AG10803 (cell line): ENCODE results near the gene LSM14B.
A peak's percentile ranks its signal among the peaks of the same experiment; 100 is the strongest.

Experiments used
- DNase-seq: peaks from one replicate; pipeline ENCODE4 v3.0.0; 2010; ENCODE audit warnings: low read depth
- H3K4me3 ChIP-seq: 2 replicates; pipeline ENCODE4 v1.5.1; 2011; ENCODE audit warnings: mild to moderate bottlenecking, low read length, control low read depth
- CTCF ChIP-seq: conservative IDR thresholded peaks from 2 replicates; pipeline ENCODE4 v1.5.1; 2011; ENCODE audit warnings: mild to moderate bottlenecking, low read length, control low read depth, inconsistent platforms

Gene LSM14B

GRCh38 chr20:62149532-62150309 is 27.4 kb downstream of the LSM14B start:
- TF ChIP-seq CTCF: no peak
- H3K4me3 ChIP-seq: no peak overlapping the region
- DNase-seq: peak; percentile 39

GRCh38 chr20:62150310-62150575 is 28.0 kb downstream of the LSM14B start:
- no peak overlapping the region for H3K4me3 ChIP-seq
- no peak for DNase-seq
- no peak for TF ChIP-seq CTCF

GRCh38 chr20:62151225-62151624 is 28.9 kb downstream of the LSM14B start:
- TF ChIP-seq CTCF: no peak
- H3K4me3 ChIP-seq: no peak overlapping the region
- DNase-seq: no peak

- TF ChIP-seq CTCF: no peak
- no peak overlapping the region for H3K4me3 ChIP-seq
- DNase-seq: no peak
These were observed 29.6 kb downstream of the LSM14B start for GRCh38 chr20:62151835-62152364.

- no peak for TF ChIP-seq CTCF
- DNase-seq: no peak
- no peak overlapping the region for H3K4me3 ChIP-seq
These were observed 33.4 kb downstream of the LSM14B start for GRCh38 chr20:62155428-62156253.

- H3K4me3 ChIP-seq: no peak overlapping the region
- TF ChIP-seq CTCF: no peak
- no peak for DNase-seq
These were observed 33.9 kb downstream of the LSM14B start for GRCh38 chr20:62156254-62156556.
